ENCODE results near the gene BOLA2. TPM values are rescaled to one million over a fixed set of nuclear protein-coding genes. Genes with fewer than 3 reads are reported as not detected.
"Not testable (repeated sequence)": the region's sequence is repeated elsewhere in the genome, so short reads cannot be mapped to it uniquely, and the experiment has no call there.

Gene BOLA2
- 10 to 100 TPM; 11.9 to 12.4 TPM for total RNA-seq

GRCh38 chr16:29454269-29454668, at the start of gene BOLA2, which contains the start of gene SLX1B:
Gene BOLA2, minus strand, starts transcription at chr16:29454351. Its CDS starts 98 bp downstream, at chr16:29454253.
Gene SLX1B, plus strand, starts transcription at chr16:29454533.
- H3K36me3 Mint-ChIP-seq (ENCODE audit: low read depth); H3K27me3 Mint-ChIP-seq (ENCODE audit: low read depth); H3K4me1 Mint-ChIP-seq (ENCODE audit: low read depth); H3K4me3 Mint-ChIP-seq; DNase-seq; intact Hi-C loops (cut with micrococcal nuclease); CTCF ChIA-PET; H3K27ac Mint-ChIP-seq; H3K9me3 Mint-ChIP-seq: not testable (repeated sequence)

GRCh38 chr16:29482276-29482675, 28.1 kb upstream of the BOLA2 start:
- intact Hi-C loops (cut with micrococcal nuclease); H3K27ac Mint-ChIP-seq; H3K4me3 Mint-ChIP-seq; H3K9me3 Mint-ChIP-seq; H3K36me3 Mint-ChIP-seq (ENCODE audit: low read depth); CTCF ChIA-PET; H3K27me3 Mint-ChIP-seq (ENCODE audit: low read depth); H3K4me1 Mint-ChIP-seq (ENCODE audit: low read depth); DNase-seq: not testable (repeated sequence)

- H3K9me3 Mint-ChIP-seq; H3K27me3 Mint-ChIP-seq (ENCODE audit: low read depth); H3K4me3 Mint-ChIP-seq; H3K27ac Mint-ChIP-seq; H3K4me1 Mint-ChIP-seq (ENCODE audit: low read depth); CTCF ChIA-PET; DNase-seq; H3K36me3 Mint-ChIP-seq (ENCODE audit: low read depth); intact Hi-C loops (cut with micrococcal nuclease): not testable (repeated sequence)
These were observed 17.9 kb upstream of the BOLA2 start for GRCh38 chr16:29472065-29472464.

GRCh38 chr16:29469660-29470059, 15.5 kb upstream of the BOLA2 start:
- peak; percentile 6 for DNase-seq
- H3K27me3 Mint-ChIP-seq (ENCODE audit: low read depth); H3K4me1 Mint-ChIP-seq (ENCODE audit: low read depth); H3K4me3 Mint-ChIP-seq; H3K9me3 Mint-ChIP-seq; H3K36me3 Mint-ChIP-seq (ENCODE audit: low read depth); CTCF ChIA-PET; intact Hi-C loops (cut with micrococcal nuclease); H3K27ac Mint-ChIP-seq: not testable (repeated sequence)

GRCh38 chr16:29467654-29468366, 13.7 kb upstream of the BOLA2 start:
- H3K4me3 Mint-ChIP-seq; DNase-seq; H3K27me3 Mint-ChIP-seq (ENCODE audit: low read depth); intact Hi-C loops (cut with micrococcal nuclease); H3K36me3 Mint-ChIP-seq (ENCODE audit: low read depth); H3K27ac Mint-ChIP-seq; H3K4me1 Mint-ChIP-seq (ENCODE audit: low read depth); H3K9me3 Mint-ChIP-seq; CTCF ChIA-PET: not testable (repeated sequence)

GRCh38 chr16:29466904-29467303, 12.8 kb upstream of the BOLA2 start:
- not testable (repeated sequence) for H3K9me3 Mint-ChIP-seq; DNase-seq; H3K4me1 Mint-ChIP-seq (ENCODE audit: low read depth)

GRCh38 chr16:29465985-29466824, 12.1 kb upstream of the BOLA2 start:
- DNase-seq; CTCF ChIA-PET; H3K27me3 Mint-ChIP-seq (ENCODE audit: low read depth); H3K27ac Mint-ChIP-seq; H3K9me3 Mint-ChIP-seq; intact Hi-C loops (cut with micrococcal nuclease); H3K4me1 Mint-ChIP-seq (ENCODE audit: low read depth); H3K36me3 Mint-ChIP-seq (ENCODE audit: low read depth); H3K4me3 Mint-ChIP-seq: not testable (repeated sequence)

More at GRCh38 chr16:29466904-29467303, 12.8 kb upstream of the BOLA2 start:
- H3K27ac Mint-ChIP-seq; H3K36me3 Mint-ChIP-seq (ENCODE audit: low read depth); intact Hi-C loops (cut with micrococcal nuclease); H3K27me3 Mint-ChIP-seq (ENCODE audit: low read depth); CTCF ChIA-PET; H3K4me3 Mint-ChIP-seq: not testable (repeated sequence)

GRCh38 chr16:29460647-29461030, 6.5 kb upstream of the BOLA2 start:
- H3K36me3 Mint-ChIP-seq (ENCODE audit: low read depth); H3K9me3 Mint-ChIP-seq; CTCF ChIA-PET; H3K27me3 Mint-ChIP-seq (ENCODE audit: low read depth); H3K27ac Mint-ChIP-seq; intact Hi-C loops (cut with micrococcal nuclease); H3K4me3 Mint-ChIP-seq; H3K4me1 Mint-ChIP-seq (ENCODE audit: low read depth); DNase-seq: not testable (repeated sequence)

GRCh38 chr16:29459706-29460646, 5.8 kb upstream of the BOLA2 start, which contains the start of gene SULT1A4:
Gene SULT1A4, plus strand, starts transcription at chr16:29459913. Its CDS starts 1,473 bp downstream, at chr16:29461386.
- H3K36me3 Mint-ChIP-seq (ENCODE audit: low read depth); H3K4me3 Mint-ChIP-seq; H3K9me3 Mint-ChIP-seq; intact Hi-C loops (cut with micrococcal nuclease); DNase-seq; CTCF ChIA-PET; H3K4me1 Mint-ChIP-seq (ENCODE audit: low read depth); H3K27ac Mint-ChIP-seq; H3K27me3 Mint-ChIP-seq (ENCODE audit: low read depth): not testable (repeated sequence)

- H3K27ac Mint-ChIP-seq; H3K4me1 Mint-ChIP-seq (ENCODE audit: low read depth); H3K9me3 Mint-ChIP-seq; H3K4me3 Mint-ChIP-seq; intact Hi-C loops (cut with micrococcal nuclease); DNase-seq; CTCF ChIA-PET; H3K36me3 Mint-ChIP-seq (ENCODE audit: low read depth); H3K27me3 Mint-ChIP-seq (ENCODE audit: low read depth): not testable (repeated sequence)
These were observed 3.5 kb upstream of the BOLA2 start for GRCh38 chr16:29457660-29458059.

GRCh38 chr16:29454828-29455227, 677 bp upstream of the BOLA2 start:
- DNase-seq; H3K4me1 Mint-ChIP-seq (ENCODE audit: low read depth); CTCF ChIA-PET; H3K36me3 Mint-ChIP-seq (ENCODE audit: low read depth); H3K4me3 Mint-ChIP-seq; H3K27ac Mint-ChIP-seq; H3K27me3 Mint-ChIP-seq (ENCODE audit: low read depth); intact Hi-C loops (cut with micrococcal nuclease); H3K9me3 Mint-ChIP-seq: not testable (repeated sequence)

- H3K9me3 Mint-ChIP-seq; H3K4me1 Mint-ChIP-seq (ENCODE audit: low read depth); H3K27ac Mint-ChIP-seq; CTCF ChIA-PET; H3K4me3 Mint-ChIP-seq; DNase-seq; intact Hi-C loops (cut with micrococcal nuclease); H3K27me3 Mint-ChIP-seq (ENCODE audit: low read depth); H3K36me3 Mint-ChIP-seq (ENCODE audit: low read depth): not testable (repeated sequence)
These were observed 397 bp downstream of the BOLA2 start for GRCh38 chr16:29453754-29454153.
